Measurements from ENCODE around the gene AGAP4.
"Not testable (repeated sequence)": the region's sequence is repeated elsewhere in the genome, so short reads cannot be mapped to it uniquely, and the experiment has no call there.

The AGAP4 gene

GRCh38 chr10:45847400-45847799 lies at the start of gene AGAP4:
AGAP4 (minus strand) TSS chr10:45847500; CDS start chr10:45847347, 153 bp downstream.
- not testable (repeated sequence) for DNase-seq (ENCODE audit: low read depth in 2 of 2)

DNA sequence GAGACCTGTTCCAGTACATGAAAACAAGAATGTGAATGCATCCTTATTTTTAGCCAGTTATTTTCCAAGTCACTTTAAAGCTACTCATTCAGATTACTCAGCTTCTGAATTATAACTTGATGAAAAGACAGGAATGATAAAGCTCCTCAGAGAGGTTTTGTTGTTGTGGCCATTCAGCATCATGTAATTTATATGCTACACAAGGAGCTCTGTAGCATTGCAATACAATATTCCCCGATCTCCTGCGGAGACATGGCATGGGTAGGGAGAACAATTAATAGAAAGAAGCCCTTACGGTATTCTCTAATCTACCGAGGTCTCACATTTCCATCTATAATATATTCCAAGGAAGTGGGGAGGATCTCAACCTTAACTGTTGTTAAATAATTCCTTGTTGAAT lies 43.4 kb upstream of the AGAP4 start:
- not testable (repeated sequence) for DNase-seq (ENCODE audit: low read depth in 2 of 2)

DNA sequence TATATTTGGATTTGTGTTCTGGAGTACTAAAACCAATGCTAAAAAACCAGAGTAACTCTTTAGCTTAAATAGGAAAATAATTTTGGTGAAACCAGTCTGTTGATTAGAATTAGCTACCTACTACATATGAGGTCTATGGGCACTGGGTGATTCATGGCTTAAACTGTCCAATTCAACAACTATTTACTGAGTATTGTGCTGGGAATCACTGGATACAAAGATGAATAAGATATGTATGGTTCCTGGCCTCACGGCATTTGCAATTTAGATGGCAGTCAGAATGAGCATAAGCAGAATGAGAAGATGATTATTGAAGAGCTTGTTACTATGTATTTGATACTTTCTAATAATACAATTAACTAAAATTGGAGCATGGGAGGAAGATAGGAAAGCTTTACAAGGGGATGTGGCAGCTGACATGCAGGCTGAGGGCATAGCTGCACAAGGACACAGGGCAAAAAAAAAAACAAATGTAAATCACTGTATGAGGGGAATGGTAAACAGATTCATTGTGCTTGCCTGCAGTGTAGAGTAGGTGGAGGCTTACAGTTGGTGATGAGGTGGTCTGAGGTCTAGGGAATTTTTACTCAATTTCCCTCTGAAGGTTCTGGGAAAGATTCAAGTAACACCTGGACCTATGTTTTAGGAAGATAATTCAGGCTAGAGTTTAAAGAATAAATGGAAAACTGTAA lies 42.4 kb upstream of the AGAP4 start:
- not testable (repeated sequence) for DNase-seq (ENCODE audit: low read depth in 2 of 2)

GRCh38 chr10:45882880-45883279 lies 35.6 kb upstream of the AGAP4 start:
- DNase-seq (ENCODE audit: low read depth in 2 of 2): not testable (repeated sequence)

DNA sequence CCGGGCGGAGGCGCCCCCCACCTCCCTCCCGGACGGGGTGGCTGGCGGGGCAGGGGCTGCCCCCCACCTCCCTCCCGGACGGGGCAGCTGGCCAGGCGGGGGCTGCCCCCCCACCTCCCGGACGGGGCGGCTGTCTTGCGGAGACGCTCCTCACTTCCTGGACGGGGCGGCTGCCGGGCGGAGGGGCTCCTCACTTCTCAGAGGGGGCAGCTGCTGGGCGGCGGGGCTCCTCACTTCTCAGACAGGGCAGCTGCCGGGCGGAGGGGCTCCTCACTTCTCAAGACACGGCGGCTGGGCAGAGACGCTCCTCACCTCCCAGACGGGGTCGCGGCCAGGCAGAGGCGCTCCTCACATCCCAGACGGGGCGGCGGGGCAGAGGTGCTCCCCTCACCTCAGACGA lies 18.1 kb upstream of the AGAP4 start:
- not testable (repeated sequence) for DNase-seq (ENCODE audit: low read depth in 2 of 2)

DNA sequence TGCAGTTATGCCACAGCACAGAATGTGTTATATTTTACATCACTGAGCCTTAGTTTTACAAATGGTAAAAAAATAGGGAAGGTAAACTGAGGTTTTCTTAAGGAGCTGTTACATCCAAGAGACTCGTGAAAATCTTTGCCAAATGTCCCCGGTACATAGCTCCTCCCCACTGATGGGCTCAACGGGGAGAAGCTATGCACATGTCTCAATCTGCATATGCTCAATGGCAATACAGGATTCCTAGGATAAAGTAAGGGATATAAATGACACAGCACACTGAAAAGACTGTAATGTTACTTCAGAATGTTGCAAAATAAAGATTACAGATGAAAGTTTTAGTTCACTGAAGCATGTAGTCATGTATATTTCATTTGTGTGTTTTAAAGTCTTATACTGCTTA lies 17.0 kb upstream of the AGAP4 start:
- DNase-seq (ENCODE audit: low read depth in 2 of 2): not testable (repeated sequence)

GRCh38 chr10:45863632-45864031 lies 16.3 kb upstream of the AGAP4 start:
- not testable (repeated sequence) for DNase-seq (ENCODE audit: low read depth in 2 of 2)

GRCh38 chr10:45857931-45858330 lies 10.6 kb upstream of the AGAP4 start:
- not testable (repeated sequence) for DNase-seq (ENCODE audit: low read depth in 2 of 2)

DNA sequence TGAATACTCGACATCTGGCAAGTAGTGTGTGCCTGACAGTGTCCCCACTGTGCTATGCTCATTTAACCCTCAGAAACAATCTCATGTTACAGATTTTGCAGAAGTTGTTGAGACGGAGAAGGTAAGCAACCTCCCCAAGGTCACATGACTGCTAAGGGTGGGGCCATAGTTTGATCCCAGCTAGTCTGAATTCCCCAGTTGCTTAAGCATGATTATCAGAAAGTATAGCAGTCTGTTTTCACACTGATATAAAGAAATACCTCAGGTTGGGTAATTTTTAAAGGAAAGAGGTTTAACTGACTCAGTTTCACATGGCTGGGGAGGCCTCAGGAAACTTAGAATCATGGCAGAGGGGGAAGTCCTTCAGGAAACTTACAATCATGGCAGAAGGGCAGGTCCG lies 1.2 kb upstream of the AGAP4 start:
- not testable (repeated sequence) for DNase-seq (ENCODE audit: low read depth in 2 of 2)

GRCh38 chr10:45822918-45823317 lies 24.4 kb downstream of the AGAP4 start:
- not testable (repeated sequence) for DNase-seq (ENCODE audit: low read depth in 2 of 2)

GRCh38 chr10:45820107-45820830 lies 27.0 kb downstream of the AGAP4 start:
- not testable (repeated sequence) for DNase-seq (ENCODE audit: low read depth in 2 of 2)

GRCh38 chr10:45819552-45819951 lies 27.7 kb downstream of the AGAP4 start:
- no peak for DNase-seq (ENCODE audit: low read depth in 2 of 2)

GRCh38 chr10:45817912-45818311 lies 29.4 kb downstream of the AGAP4 start:
- no peak for DNase-seq (ENCODE audit: low read depth in 2 of 2)

DNA sequence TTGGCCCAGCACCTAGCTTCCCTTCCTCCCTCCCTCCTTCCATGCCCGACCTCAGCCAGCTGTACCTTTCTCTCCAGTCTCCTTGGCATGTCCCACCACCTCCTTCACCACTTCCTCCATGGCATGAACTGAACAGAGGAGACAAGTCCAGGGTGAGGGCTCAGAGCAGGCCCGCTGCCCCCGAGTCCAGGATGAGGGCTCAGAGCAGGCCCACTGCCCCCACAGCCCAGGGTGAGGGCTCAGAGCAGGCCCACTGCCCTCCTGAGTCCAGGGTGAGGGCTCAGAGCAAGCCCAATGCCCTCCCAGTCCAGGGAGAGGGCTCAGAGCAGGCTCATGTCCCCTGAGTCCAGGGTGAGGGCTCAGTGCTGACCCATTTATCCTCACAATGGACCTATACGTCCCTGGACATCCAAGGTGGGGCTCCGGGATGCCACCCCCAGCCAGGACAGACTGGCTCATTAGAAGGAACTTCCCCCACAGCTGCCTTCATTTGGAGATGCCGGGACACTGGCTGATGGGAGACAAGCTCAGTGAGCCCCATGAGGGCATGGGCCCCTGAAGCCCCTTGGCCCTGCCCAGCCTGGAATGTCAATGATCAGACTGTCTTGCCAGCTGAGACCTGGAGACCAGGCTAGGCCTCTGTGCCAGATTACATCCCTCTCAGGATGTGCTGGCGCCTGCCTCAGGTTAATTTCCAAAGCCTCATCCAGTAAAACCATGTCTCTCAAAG lies 30.0 kb downstream of the AGAP4 start:
- DNase-seq (ENCODE audit: low read depth in 2 of 2): no peak

- DNase-seq (ENCODE audit: low read depth in 2 of 2): not testable (repeated sequence)
Observed at GRCh38 chr10:45814146-45814545, 33.2 kb downstream of the AGAP4 start.

DNA sequence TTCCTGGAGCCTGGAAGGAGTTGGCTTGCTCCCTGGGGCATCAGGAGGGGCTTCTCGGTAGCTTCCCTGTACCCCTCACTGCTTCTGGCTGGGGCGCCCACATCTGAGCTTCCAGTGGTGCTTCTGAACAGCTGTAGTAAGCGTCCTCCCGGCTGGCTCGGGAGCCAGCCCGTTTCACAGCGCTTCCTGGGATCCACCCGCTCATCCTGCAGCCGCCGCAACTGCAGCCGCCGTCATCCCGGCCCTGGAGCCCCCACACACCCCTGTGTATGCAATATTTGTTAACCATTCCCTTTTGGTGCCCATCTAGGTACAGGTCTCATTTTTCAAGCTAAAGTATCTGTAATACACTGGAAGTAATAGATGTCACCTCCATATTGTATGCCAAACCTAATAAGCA lies 34.3 kb downstream of the AGAP4 start:
- not testable (repeated sequence) for DNase-seq (ENCODE audit: low read depth in 2 of 2)

GRCh38 chr10:45811075-45811474 lies 36.2 kb downstream of the AGAP4 start:
- DNase-seq (ENCODE audit: low read depth in 2 of 2): no peak

DNA sequence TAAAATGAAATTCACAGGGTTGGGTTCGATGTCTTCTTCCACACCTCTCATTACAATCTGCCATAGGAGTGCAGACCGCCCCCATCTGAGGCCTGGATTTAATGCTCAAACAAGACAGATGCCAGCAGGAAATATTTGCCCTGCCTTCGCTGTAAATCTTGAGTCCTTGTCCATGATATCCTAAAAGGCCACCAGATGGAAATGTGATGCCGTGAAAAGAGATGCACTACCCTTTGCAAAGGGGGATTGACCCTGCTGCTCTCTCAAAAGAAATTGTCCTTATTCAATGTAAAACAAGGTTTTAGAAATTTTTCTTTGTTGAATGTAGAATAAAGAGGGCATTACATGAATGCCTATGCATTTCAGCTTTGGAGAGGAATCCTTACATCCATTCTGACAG lies 37.5 kb downstream of the AGAP4 start:
- DNase-seq (ENCODE audit: low read depth in 2 of 2): no peak

- not testable (repeated sequence) for DNase-seq (ENCODE audit: low read depth in 2 of 2)
Observed at GRCh38 chr10:45804996-45805395, 42.3 kb downstream of the AGAP4 start.

DNA sequence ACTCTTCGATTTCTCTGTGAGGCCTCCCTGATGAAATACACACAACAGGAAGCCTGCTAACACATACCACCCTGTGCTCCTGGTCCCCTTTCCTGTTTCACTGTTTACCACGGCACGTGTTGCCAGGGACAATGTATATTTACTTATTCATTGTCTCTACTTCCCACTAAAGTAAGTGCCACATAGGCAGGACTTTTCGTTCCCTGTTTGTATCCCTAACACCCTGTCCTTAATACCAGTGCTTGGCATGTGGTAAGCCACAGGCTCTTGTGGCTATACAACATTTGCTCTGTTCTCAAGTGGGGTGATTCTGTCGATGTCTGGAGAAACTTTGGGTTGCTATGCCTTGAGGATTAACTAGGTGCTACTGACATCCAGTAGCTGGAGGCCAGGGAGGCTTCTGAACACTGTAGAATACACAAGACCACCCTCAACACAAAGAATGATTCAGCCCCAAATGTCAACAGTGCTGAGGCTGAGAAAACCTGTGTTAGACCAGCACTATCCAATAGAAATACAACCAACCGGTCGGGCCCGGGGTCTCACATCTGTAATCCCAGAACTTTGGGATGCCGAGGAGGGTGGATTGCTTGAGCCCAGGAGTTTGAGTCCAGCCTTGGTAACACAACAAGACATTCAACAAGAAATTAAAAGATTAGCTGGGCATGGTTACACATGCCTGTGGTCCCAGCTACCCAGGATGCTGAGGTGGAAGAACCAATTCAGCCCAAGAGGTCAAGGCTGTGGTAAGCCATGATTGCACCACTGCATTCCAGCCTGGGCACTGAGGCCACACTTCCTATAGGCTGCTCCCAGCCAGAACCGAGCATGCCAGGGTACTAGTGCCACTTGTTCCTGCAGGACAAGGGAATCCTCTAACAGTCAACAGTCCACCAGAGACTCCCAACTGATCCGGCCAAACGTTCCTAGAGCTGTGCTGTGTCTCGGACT lies 44.0 kb downstream of the AGAP4 start:
- DNase-seq (ENCODE audit: low read depth in 2 of 2): not testable (repeated sequence)

GRCh38 chr10:45794761-45795160 lies 52.5 kb downstream of the AGAP4 start:
- DNase-seq (ENCODE audit: low read depth in 2 of 2): not testable (repeated sequence)

All from stimulated activated CD8-positive, alpha-beta memory T cell treated with anti-CD3 and anti-CD28 coated beads, Interleukin-7, amount 100 ng/mL, for 1 hour (primary cell).